ENCODE measurements around the gene ATP13A2. TPM values are rescaled to one million over a fixed set of nuclear protein-coding genes. Genes with fewer than 3 reads are reported as not detected.

Gene ATP13A2
- polyA plus RNA-seq, 1 donor (not counting 4 experiments of a cell fraction or from before 2014, with no cell fraction given) = 19.7 TPM

DNA sequence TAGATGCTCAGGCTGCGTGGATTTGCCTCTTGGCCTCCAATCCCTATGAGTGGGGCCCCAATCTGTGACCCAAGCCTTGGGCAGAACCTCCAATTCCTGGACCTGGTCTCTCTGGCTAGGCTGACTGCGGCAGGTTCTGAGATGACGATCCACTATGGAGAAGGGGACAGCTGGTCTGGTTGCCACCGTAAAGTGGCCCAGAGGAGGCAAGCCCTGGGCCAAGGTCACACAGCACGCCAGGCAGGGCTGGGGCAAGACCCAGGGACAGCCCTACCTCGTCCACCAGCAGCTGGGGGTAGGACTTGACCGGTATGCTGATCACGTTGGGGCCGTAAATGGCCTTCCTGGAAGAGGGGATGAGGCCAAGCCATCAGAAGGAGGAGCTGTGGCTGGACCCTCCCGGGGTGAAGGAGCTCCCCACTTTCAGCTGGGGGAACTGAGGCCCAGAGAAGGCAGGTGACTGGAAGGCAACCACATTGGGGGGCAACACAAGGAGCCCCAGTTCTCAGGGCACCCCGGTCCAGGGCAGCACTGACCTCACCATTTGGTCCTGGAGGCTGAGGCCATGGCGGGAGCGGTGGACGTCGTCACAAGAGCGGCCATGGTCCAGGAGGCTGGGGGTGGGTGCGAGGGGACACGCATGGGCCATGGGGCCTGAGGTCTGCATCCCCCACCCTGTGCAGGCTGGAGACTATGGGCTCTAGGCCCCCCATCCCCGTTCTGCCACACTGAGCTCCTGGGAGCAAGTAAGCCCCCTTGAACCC is 9.8 kb downstream of the ATP13A2 start:
- no peaks in the 10 kb centered on the region for H3K9me3 ChIP-seq (ENCODE audit: control insufficient read depth, low read depth, low read length)
- no peak for FAIRE-seq
- peaks cover 4% of the 10 kb centered on the region for H4K20me1 ChIP-seq (ENCODE audit: control insufficient read depth, extremely low read depth, insufficient read depth, low read length)
- DNase-seq (ENCODE audit: low read depth, low spot score) = no peak
- peaks cover 38 to 42% of the 10 kb centered on the region in 2 experiments for H3K36me3 ChIP-seq (ENCODE audit: control insufficient read depth in 2 of 2, extremely low read depth in 1 of 2, insufficient read depth in 2 of 2, low read length in 2 of 2)
- no peak overlapping the region for H3K9ac ChIP-seq (ENCODE audit: control insufficient read depth, extremely low read depth, insufficient read depth, low read length)
- no peak overlapping the region for H2AFZ ChIP-seq (ENCODE audit: control insufficient read depth, low read length)
- no peak overlapping the region for H3K27ac ChIP-seq (ENCODE audit: control insufficient read depth, insufficient read depth, low read length)
- no peak overlapping the region for H3K4me2 ChIP-seq (ENCODE audit: control insufficient read depth, extremely low read depth, insufficient read depth, low read depth, low read length)
- H3K4me3 ChIP-seq (ENCODE audit: control insufficient read depth in 2 of 3, extremely low read depth in 1 of 3, insufficient read depth in 2 of 3, low read depth in 1 of 3, low read length in 3 of 3) = no peak overlapping the region
- TF ChIP-seq EZH2 (IDR thresholded peaks at IDR 0.05; ENCODE audit: low read length) = no peak
- TF ChIP-seq, protein P1, sequence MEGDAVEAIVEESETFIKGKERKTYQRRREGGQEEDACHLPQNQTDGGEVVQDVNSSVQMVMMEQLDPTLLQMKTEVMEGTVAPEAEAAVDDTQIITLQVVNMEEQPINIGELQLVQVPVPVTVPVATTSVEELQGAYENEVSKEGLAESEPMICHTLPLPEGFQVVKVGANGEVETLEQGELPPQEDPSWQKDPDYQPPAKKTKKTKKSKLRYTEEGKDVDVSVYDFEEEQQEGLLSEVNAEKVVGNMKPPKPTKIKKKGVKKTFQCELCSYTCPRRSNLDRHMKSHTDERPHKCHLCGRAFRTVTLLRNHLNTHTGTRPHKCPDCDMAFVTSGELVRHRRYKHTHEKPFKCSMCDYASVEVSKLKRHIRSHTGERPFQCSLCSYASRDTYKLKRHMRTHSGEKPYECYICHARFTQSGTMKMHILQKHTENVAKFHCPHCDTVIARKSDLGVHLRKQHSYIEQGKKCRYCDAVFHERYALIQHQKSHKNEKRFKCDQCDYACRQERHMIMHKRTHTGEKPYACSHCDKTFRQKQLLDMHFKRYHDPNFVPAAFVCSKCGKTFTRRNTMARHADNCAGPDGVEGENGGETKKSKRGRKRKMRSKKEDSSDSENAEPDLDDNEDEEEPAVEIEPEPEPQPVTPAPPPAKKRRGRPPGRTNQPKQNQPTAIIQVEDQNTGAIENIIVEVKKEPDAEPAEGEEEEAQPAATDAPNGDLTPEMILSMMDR (optimal IDR thresholded peaks at IDR 0.05 in 1 of 3, IDR thresholded peaks at IDR 0.05 in 1 of 3, conservative IDR thresholded peaks at IDR 0.05 in 1 of 3; ENCODE audit: extremely low read depth in 1 of 3, insufficient read depth in 2 of 3, low read length in 3 of 3) = no peak
- H3K9me1 ChIP-seq (ENCODE audit: control insufficient read depth, extremely low read depth, insufficient read depth, low read length) = peaks cover 5% of the 10 kb centered on the region
- peaks cover under 1% of the 10 kb centered on the region for H3K79me2 ChIP-seq (ENCODE audit: control insufficient read depth, insufficient read depth, low read length)
- H3K4me1 ChIP-seq (ENCODE audit: control insufficient read depth, extremely low read depth, insufficient read depth, low read length) = peaks cover 13% of the 10 kb centered on the region
- dilution Hi-C loops (cut with MboI; ENCODE audit: extremely low pct_ligation_motif_present, low sequenced_read_pairs) = no loop called here
- H3K27me3 ChIP-seq (ENCODE audit: control insufficient read depth, extremely low read depth, insufficient read depth, low read length) = no peaks in the 10 kb centered on the region

GRCh38 chr1:16999863-17000262 is 11.9 kb downstream of the ATP13A2 start:
- FAIRE-seq = no peak
- H3K36me3 ChIP-seq (ENCODE audit: control insufficient read depth in 2 of 2, extremely low read depth in 1 of 2, insufficient read depth in 2 of 2, low read length in 2 of 2) = peaks cover 33 to 43% of the 10 kb centered on the region in 2 experiments

More at GRCh38 chr1:16999863-17000262, 11.9 kb downstream of the ATP13A2 start:
- no peak overlapping the region for H3K4me3 ChIP-seq (ENCODE audit: control insufficient read depth in 2 of 3, extremely low read depth in 1 of 3, insufficient read depth in 2 of 3, low read depth in 1 of 3, low read length in 3 of 3)
- H3K4me1 ChIP-seq (ENCODE audit: control insufficient read depth, extremely low read depth, insufficient read depth, low read length) = peaks cover 16% of the 10 kb centered on the region
- H3K79me2 ChIP-seq (ENCODE audit: control insufficient read depth, insufficient read depth, low read length) = no peaks in the 10 kb centered on the region
- H3K27ac ChIP-seq (ENCODE audit: control insufficient read depth, insufficient read depth, low read length) = no peak overlapping the region
- H3K27me3 ChIP-seq (ENCODE audit: control insufficient read depth, extremely low read depth, insufficient read depth, low read length) = no peaks in the 10 kb centered on the region
- H3K9me3 ChIP-seq (ENCODE audit: control insufficient read depth, low read depth, low read length) = no peaks in the 10 kb centered on the region
- dilution Hi-C loops (cut with MboI; ENCODE audit: extremely low pct_ligation_motif_present, low sequenced_read_pairs) = no loop called here
- no peak for DNase-seq (ENCODE audit: low read depth, low spot score)
- H3K4me2 ChIP-seq (ENCODE audit: control insufficient read depth, extremely low read depth, insufficient read depth, low read depth, low read length) = no peak overlapping the region
- no peak overlapping the region for H2AFZ ChIP-seq (ENCODE audit: control insufficient read depth, low read length)
- no peak overlapping the region for H3K9ac ChIP-seq (ENCODE audit: control insufficient read depth, extremely low read depth, insufficient read depth, low read length)
- peaks cover 4% of the 10 kb centered on the region for H4K20me1 ChIP-seq (ENCODE audit: control insufficient read depth, extremely low read depth, insufficient read depth, low read length)
- no peak for TF ChIP-seq EZH2 (IDR thresholded peaks at IDR 0.05; ENCODE audit: low read length)
- TF ChIP-seq, protein P1 (optimal IDR thresholded peaks at IDR 0.05 in 1 of 3, IDR thresholded peaks at IDR 0.05 in 1 of 3, conservative IDR thresholded peaks at IDR 0.05 in 1 of 3; ENCODE audit: extremely low read depth in 1 of 3, insufficient read depth in 2 of 3, low read length in 3 of 3) = no peak
- peaks cover 5% of the 10 kb centered on the region for H3K9me1 ChIP-seq (ENCODE audit: control insufficient read depth, extremely low read depth, insufficient read depth, low read length)

Measured in keratinocyte (primary cell).